Endothelial cell of umbilical vein (primary cell): Measurements from ENCODE around the gene WIZ. TPM values are rescaled to one million over a fixed set of nuclear protein-coding genes. Genes with fewer than 3 reads are reported as not detected.

Experiments
- BruUV-seq: library from RNA; stranded (reverse); fragments of 400-500 nt; replicated peaks from 2 replicates; lab custom pipeline; 2021; lab: Mats Ljungman, UMichigan
- CTCF ChIA-PET: fragments of 300-600, 350-600 bp; sonication (Branson Sonifier 250); formaldehyde crosslinking; loops from one replicate; lab custom pipeline; 2021; ENCODE audit warnings: antibody characterized with exemption, inconsistent platforms; lab: Charles Lee
- POLR2A ChIA-PET: fragments of 300-600, 350-600 bp; sonication (Branson Sonifier 250); formaldehyde crosslinking; loops from one replicate; lab custom pipeline; 2021; ENCODE audit warnings: antibody characterized with exemption, inconsistent platforms; lab: Charles Lee
- DNase-seq: peaks from one replicate; pipeline ENCODE4 v3.0.0-alpha.2; 2011; ENCODE audit warnings: low read depth, low spot score
- FAIRE-seq: peaks from 2 replicates; lab custom pipeline; 2011; peaks lifted over from hg19 to GRCh38; lab: Jason Lieb, UNC
- H2AFZ ChIP-seq: 2 replicates; pipeline ENCODE4 v1.6.0; 2012; ENCODE audit warnings: low read depth, low read length, control low read depth, inconsistent platforms
- H3K27ac ChIP-seq: 2 replicates; pipeline ENCODE4 v1.5.1; 2011; ENCODE audit warnings: low read depth, mild to moderate bottlenecking, control low read depth, low read length, moderate library complexity; ENCODE audit not compliant: insufficient read depth
- H3K27me3 ChIP-seq, 2 experiments: 2 replicates each; pipeline versions ENCODE4 v1.6.0 to v1.6.1; 2011; ENCODE audit warnings: low read length in 2 of 2, mixed read lengths in 1 of 2; ENCODE audit not compliant: control insufficient read depth in 2 of 2, insufficient read depth in 2 of 2
- H3K36me3 ChIP-seq, 2 experiments: 2 replicates in 1 of 2; 3 replicates in 1 of 2; pipeline ENCODE4 v1.5.1; 2011; ENCODE audit warnings: low read length in 2 of 2, mild to moderate bottlenecking in 1 of 2, moderate library complexity in 1 of 2; ENCODE audit not compliant: control insufficient read depth in 2 of 2, insufficient read depth in 2 of 2; ENCODE audit errors: extremely low read depth in 1 of 2
- H3K4me1 ChIP-seq: 3 replicates; pipeline ENCODE4 v1.5.1; 2011; ENCODE audit warnings: mild to moderate bottlenecking, low read length; ENCODE audit not compliant: control insufficient read depth, insufficient read depth; ENCODE audit errors: extremely low read depth
- H3K4me2 ChIP-seq: 2 replicates; pipeline ENCODE4 v1.6.1; 2011; ENCODE audit warnings: low read length, control low read depth, mixed read lengths; ENCODE audit not compliant: insufficient read depth
- H3K4me3 ChIP-seq, 3 experiments: fragments of 200-600 bp in 1 of 3; sonication (generic), shearing (Covaris generic) in 1 of 3; replicated peaks in 1 of 3; 2 replicates each; pipeline ENCODE4 v1.5.1; 2011 to 2016; ENCODE audit warnings: control low read depth in 3 of 3, low read length in 3 of 3, mild to moderate bottlenecking in 2 of 3, inconsistent platforms in 1 of 3, low read depth in 1 of 3, moderate library complexity in 1 of 3; ENCODE audit not compliant: insufficient read depth in 1 of 3
- H3K79me2 ChIP-seq: 2 replicates; pipeline ENCODE4 v1.6.0; 2012; ENCODE audit warnings: low read length, inconsistent platforms; ENCODE audit not compliant: control insufficient read depth, insufficient read depth
- H3K9ac ChIP-seq: replicated peaks from 2 replicates; pipeline ENCODE3; 2011; ENCODE audit warnings: low read length, control low read depth; ENCODE audit not compliant: insufficient read depth; ENCODE audit errors: extremely low read depth
- H3K9me1 ChIP-seq: replicated peaks from 3 replicates; pipeline ENCODE4 v1.6.0; 2011; ENCODE audit warnings: mild to moderate bottlenecking, low read length; ENCODE audit not compliant: control insufficient read depth, insufficient read depth; ENCODE audit errors: extremely low read depth
- H3K9me3 ChIP-seq: replicated peaks from 2 replicates; pipeline ENCODE4 v1.5.1; 2012; ENCODE audit warnings: low read length, inconsistent platforms; ENCODE audit not compliant: control insufficient read depth, insufficient read depth
- H4K20me1 ChIP-seq: replicated peaks from 2 replicates; pipeline ENCODE3; 2011; ENCODE audit warnings: mild to moderate bottlenecking, low read length; ENCODE audit not compliant: control insufficient read depth, insufficient read depth; ENCODE audit errors: extremely low read depth
- EZH2 ChIP-seq: IDR thresholded peaks from 2 replicates; pipeline ENCODE4 v1.6.1; 2012; ENCODE audit warnings: borderline replicate concordance, low read depth, mild to moderate bottlenecking, moderate library complexity, low read length, inconsistent platforms; ENCODE audit not compliant: severe bottlenecking
- FOS ChIP-seq: IDR thresholded peaks from 2 replicates; pipeline ENCODE4 v1.6.1; 2011; ENCODE audit warnings: mild to moderate bottlenecking, low read length, moderate library complexity, borderline replicate concordance; ENCODE audit not compliant: insufficient read depth
- GATA2 ChIP-seq: IDR thresholded peaks from 2 replicates; pipeline ENCODE4 v1.7.0; 2011; ENCODE audit warnings: low read depth, mild to moderate bottlenecking, moderate library complexity, mixed read lengths, low read length; ENCODE audit not compliant: insufficient read length, insufficient read depth
- JUN ChIP-seq: IDR thresholded peaks from 2 replicates; pipeline ENCODE4 v1.6.1; 2011; ENCODE audit warnings: borderline replicate concordance, low read depth; ENCODE audit not compliant: insufficient read length, insufficient read depth
- MYC ChIP-seq: IDR thresholded peaks from one replicate; pipeline ENCODE4 v1.6.1; 2011; ENCODE audit warnings: mild to moderate bottlenecking, low read depth, low read length
- dilution Hi-C: fragments of 300-500 bp; cut with MboI; formaldehyde crosslinking; loops from one replicate; pipeline ENCODE4 v1.15.0; 2019; ENCODE audit warnings: low sequenced_read_pairs; ENCODE audit not compliant: extremely low pct_ligation_motif_present
- intact Hi-C: fragments of 100-400 bp; cut with micrococcal nuclease; formaldehyde crosslinking; loops from one replicate; pipeline ENCODE4 v1.10.0; 2022
- polyA plus RNA-seq, 4 experiments: library from polyadenylated mRNA; depleted of rRNA in 3 of 4; stranded (reverse) in 3 of 4; unstranded in 1 of 4; fragments of >200 nt; gene quantifications; 2 replicates each; pipeline versions ENCODE4 v1.2.1 to v1.2.3, GENCODE V29; 2011 to 2012; ENCODE audit warnings: missing spikeins in 1 of 4
- total RNA-seq: library from RNA; stranded (reverse); gene quantifications from 2 replicates; pipeline ENCODE4 v1.2.3, GENCODE V29; 2021
- TF ChIP-seq, protein P1 (sequence below), 2 donors: IDR thresholded peaks; 1 replicate in 1 of 2; 2 replicates in 1 of 2; pipeline ENCODE4 v1.5.1; 2011; ENCODE audit warnings: low read length in 2 of 2, mild to moderate bottlenecking in 2 of 2, moderate library complexity in 2 of 2, control low read depth in 1 of 2, inconsistent platforms in 1 of 2, low read depth in 1 of 2; ENCODE audit not compliant: insufficient read depth in 1 of 2; ENCODE audit errors: extremely low read depth in 1 of 2

The WIZ gene
- total and polyA plus RNA-seq, 2 donors (not counting 3 experiments of a cell fraction or from before 2014, with no cell fraction given) = 21.0 to 47.2 TPM

DNA sequence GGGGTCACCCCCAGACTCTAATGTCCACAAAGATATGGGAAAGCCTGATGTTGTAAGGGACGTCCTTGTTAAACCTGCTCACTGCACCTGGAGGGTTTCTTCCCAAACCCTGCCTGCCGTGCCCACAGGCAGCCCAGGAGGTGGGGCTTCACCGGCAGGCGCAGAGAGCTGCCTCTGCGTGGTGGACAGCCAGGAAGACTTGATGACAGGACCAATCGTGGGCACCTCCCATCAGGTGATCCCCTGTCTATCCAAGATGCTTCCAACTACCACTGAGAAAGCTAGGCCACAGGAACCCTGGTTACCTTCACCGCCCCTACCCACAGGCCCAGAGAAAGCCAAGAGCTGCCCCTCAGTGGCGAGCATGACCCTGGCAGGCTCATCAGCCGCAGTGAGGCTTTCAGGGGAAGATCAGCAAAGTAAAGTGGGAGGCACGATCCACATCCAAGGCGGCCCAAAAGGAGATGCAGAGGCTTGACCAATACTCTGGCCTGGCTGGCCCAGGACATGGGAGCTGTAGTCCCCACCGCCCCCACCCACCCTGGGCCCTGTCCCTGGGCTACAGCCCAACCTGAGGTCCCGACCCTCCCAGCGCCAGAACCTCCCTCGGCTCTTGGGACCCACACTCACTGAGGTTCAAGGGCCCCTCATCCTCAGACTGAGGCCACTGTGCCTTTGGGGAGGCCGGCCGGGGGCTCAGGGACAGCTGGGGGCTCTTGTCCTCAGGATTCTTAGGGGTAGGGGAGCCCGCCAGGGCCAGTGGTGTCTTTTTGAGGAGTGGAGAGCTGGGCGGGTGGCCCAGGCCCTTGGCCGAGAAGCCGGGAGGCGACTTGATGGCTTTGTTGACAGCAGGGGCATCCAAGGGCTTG, 20.6 kb downstream of the WIZ start:
- ChIA-PET POLR2A (no interaction called here), CTCF (interaction anchor here (1.4 to 2.1 kb wide), 2 partner anchors 10 to 127 kb away, joined by 4 to 13 read pairs; partner anchors contain the start of gene AKAP8L)
- Histone ChIP-seq H3K4me3 (no peak overlapping the region), H3K9me1 (no peaks in the 10 kb centered on the region), H2AFZ (no peak overlapping the region), H3K9ac (no peak overlapping the region), H3K27me3 (no peaks in the 10 kb centered on the region), H3K4me2 (no peak overlapping the region), H3K36me3 (peaks cover 10 to 42% of the 10 kb centered on the region in 2 experiments), H3K27ac (no peak overlapping the region), H3K4me1 (peaks cover 12% of the 10 kb centered on the region), H3K9me3 (no peaks in the 10 kb centered on the region), H4K20me1 (no peaks in the 10 kb centered on the region), H3K79me2 (peaks cover 46% of the 10 kb centered on the region)
- intact Hi-C loops (no loop called here), dilution Hi-C loops (no loop called here)
- DNase-seq (no peak), FAIRE-seq (no peak)
- TF ChIP-seq JUN (no peak), GATA2 (no peak), FOS (no peak), EZH2 (no peak), MYC (no peak)
- TF ChIP-seq, protein P1, sequence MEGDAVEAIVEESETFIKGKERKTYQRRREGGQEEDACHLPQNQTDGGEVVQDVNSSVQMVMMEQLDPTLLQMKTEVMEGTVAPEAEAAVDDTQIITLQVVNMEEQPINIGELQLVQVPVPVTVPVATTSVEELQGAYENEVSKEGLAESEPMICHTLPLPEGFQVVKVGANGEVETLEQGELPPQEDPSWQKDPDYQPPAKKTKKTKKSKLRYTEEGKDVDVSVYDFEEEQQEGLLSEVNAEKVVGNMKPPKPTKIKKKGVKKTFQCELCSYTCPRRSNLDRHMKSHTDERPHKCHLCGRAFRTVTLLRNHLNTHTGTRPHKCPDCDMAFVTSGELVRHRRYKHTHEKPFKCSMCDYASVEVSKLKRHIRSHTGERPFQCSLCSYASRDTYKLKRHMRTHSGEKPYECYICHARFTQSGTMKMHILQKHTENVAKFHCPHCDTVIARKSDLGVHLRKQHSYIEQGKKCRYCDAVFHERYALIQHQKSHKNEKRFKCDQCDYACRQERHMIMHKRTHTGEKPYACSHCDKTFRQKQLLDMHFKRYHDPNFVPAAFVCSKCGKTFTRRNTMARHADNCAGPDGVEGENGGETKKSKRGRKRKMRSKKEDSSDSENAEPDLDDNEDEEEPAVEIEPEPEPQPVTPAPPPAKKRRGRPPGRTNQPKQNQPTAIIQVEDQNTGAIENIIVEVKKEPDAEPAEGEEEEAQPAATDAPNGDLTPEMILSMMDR (IDR thresholded peaks at IDR 0.05; ENCODE audit: extremely low read depth in 1 of 2, insufficient read depth in 1 of 2, low read depth in 1 of 2, low read length in 2 of 2) = no peak
- BruUV-seq = no TSS peak
